GM13977 (cell line): ENCODE data around the gene SDCCAG8.

Experiments used
- DNase-seq: peaks from one replicate; pipeline ENCODE4 v3.0.0; 2012; ENCODE audit warnings: low spot score
- CTCF ChIP-seq: IDR thresholded peaks from 2 replicates; pipeline ENCODE4 v1.5.1; 2012; ENCODE audit warnings: mild to moderate bottlenecking, control low read depth; ENCODE audit not compliant: insufficient read depth; ENCODE audit errors: extremely low read depth, missing control alignments
- in situ Hi-C: fragments of 300-500 bp; cut with MboI; formaldehyde crosslinking; loops from one replicate; pipeline ENCODE4 v1.12.0; 2022; ENCODE audit warnings: low sequenced_read_pairs, low pct_unique_long_range_greater_than_20kb, mixed read lengths, inconsistent platforms; ENCODE audit not compliant: unreplicated experiment

Gene SDCCAG8

GRCh38 chr1:243528459-243529121 is 272.7 kb downstream of the SDCCAG8 start:
- in situ Hi-C loops, result no loop called here
- no peak for DNase-seq
- TF ChIP-seq CTCF, result no peak

GRCh38 chr1:243529512-243529911 is 273.7 kb downstream of the SDCCAG8 start:
- no peak for DNase-seq
- no peak for TF ChIP-seq CTCF
- in situ Hi-C loops, result no loop called here

- no peak for DNase-seq
- TF ChIP-seq CTCF, result no peak
- in situ Hi-C loops, result no loop called here
Measured at GRCh38 chr1:243535014-243535413, 279.2 kb downstream of the SDCCAG8 start.

- in situ Hi-C loops, result no loop called here
- DNase-seq, result no peak
- TF ChIP-seq CTCF, result no peak
Measured at GRCh38 chr1:243539636-243540035, 283.8 kb downstream of the SDCCAG8 start.

GRCh38 chr1:243542739-243543415 is 287.0 kb downstream of the SDCCAG8 start:
- in situ Hi-C loops, result no loop called here
- DNase-seq, result no peak
- TF ChIP-seq CTCF, result no peak

- no peak for DNase-seq
- in situ Hi-C loops, result no loop called here
- TF ChIP-seq CTCF, result no peak
Measured at GRCh38 chr1:243543501-243543900, 287.7 kb downstream of the SDCCAG8 start.
